Epithelial cell of esophagus (primary cell): Measurements from ENCODE around the gene FAF2.
A peak's percentile ranks its signal among the peaks of the same experiment; 100 is the strongest.
"Not testable (repeated sequence)": the region's sequence is repeated elsewhere in the genome, so short reads cannot be mapped to it uniquely, and the experiment has no call there.

Source experiments
- DNase-seq: peaks from one replicate; pipeline ENCODE4 v3.0.0; 2010; ENCODE audit warnings: low read depth
- H3K4me3 ChIP-seq: 2 replicates; pipeline ENCODE4 v1.5.1; 2011; ENCODE audit warnings: mild to moderate bottlenecking, low read length, control low read depth
- CTCF ChIP-seq: IDR thresholded peaks from 2 replicates; pipeline ENCODE4 v1.5.1; 2011; ENCODE audit warnings: low read depth, mild to moderate bottlenecking, low read length, control low read depth, inconsistent platforms; ENCODE audit not compliant: insufficient read depth; ENCODE audit errors: missing control alignments

The FAF2 gene

DNA sequence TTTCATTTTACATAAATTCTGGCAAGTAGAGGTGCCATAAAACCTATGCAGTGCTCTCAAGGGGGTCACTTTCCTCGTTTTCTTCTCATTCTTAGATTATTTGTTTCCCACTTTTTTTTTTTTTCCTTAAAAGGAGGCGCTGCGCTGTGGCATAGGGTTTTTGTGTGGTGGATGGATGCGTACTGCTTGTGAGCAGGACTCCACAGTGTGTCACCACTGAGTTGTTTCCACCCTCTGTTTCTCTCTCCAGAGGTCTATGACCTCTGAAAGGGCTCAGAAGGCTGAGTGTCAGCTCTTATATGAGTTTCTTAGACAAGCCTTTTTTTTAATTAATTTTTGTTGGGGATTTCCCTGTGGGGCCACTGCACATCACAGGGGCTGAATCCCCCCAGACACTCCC, 18.2 kb upstream of the FAF2 start:
- no peak overlapping the region for H3K4me3 ChIP-seq
- DNase-seq: no peak
- TF ChIP-seq CTCF: no peak

- no peak overlapping the region for H3K4me3 ChIP-seq
- no peak for DNase-seq
- TF ChIP-seq CTCF: no peak
These were observed 15.5 kb upstream of the FAF2 start for GRCh38 chr5:176432707-176433106.

- TF ChIP-seq CTCF: no peak
- no peak overlapping the region for H3K4me3 ChIP-seq
These were observed 11.5 kb upstream of the FAF2 start for GRCh38 chr5:176436656-176437055.

DNA sequence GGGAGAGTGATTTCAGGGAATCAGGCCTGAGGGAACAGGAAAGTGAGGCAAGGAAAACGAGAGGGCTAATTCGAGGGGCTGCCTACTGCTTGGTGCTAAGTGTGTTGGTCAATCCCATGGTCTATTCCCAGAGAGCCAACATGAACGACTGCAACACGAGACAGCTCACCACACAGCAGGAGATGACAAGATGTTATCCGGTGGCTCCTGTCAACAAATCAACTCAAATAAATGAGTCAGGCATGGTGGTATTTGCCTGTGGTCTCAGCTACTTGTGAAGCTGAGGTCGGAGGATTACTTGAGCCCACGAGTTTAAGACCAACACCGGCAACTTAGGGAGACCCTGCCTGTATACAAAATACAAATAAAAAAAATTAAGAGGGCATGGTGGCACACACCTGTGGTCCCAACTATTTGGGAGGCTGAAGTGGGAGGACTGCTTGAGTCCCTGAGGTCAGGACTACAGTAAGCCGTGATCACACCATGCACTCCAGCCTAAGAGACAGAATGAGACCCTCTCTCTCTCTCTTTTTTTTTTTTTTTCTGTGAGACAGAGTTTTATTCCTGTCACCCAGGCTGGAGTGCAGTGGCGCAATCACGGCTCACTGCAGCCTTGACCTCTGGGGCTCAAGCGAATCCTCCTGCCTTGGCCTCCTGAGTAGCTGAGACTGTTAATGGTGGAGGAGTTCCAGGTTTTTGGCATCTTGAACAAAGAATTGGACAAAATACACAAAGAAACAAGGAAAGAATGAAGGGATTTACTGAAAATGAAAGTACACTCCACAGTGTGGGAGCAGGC, 9.0 kb upstream of the FAF2 start:
- no peak for TF ChIP-seq CTCF
- H3K4me3 ChIP-seq: no peak overlapping the region
- peak; percentile 75 for DNase-seq

More at GRCh38 chr5:176436656-176437055, 11.5 kb upstream of the FAF2 start:
- DNase-seq: no peak

DNA sequence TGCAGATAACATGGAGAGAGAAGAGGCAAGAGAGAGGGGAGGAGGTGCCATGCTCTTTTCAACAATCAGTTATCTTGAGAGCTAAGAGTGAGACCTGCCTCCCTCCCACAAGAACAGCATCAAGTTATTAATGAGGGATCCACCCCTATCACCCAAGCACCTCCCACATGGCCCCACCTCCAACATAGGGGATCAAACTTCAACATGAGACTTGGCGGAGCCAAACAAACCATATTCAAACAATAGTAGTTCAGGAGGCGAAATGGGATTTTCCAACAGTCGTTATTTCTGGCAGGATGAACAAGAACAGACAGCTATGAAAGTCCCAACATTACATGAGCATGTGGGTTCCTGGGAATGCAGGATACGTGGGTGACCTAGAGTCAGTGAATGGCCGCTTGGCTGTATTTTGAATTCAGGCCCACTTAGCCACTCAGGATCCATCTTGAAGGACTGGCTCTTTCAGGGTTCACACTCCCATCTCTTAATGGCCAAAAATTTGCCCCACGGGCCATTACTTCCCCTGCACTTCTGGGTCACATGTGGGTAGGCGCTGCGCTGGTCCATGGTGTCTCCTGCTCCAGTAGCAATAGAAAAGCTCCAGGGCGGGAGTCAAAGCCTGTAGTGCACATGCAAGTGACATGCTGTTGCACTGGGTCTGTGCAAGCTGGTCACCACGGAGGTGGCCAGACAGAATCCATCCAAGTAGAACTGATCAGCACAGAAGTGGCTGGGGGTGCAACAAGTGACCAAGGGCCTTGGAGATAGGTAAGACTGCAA, 7.1 kb upstream of the FAF2 start:
- no peak overlapping the region for H3K4me3 ChIP-seq
- DNase-seq: no peak
- TF ChIP-seq CTCF: no peak

DNA sequence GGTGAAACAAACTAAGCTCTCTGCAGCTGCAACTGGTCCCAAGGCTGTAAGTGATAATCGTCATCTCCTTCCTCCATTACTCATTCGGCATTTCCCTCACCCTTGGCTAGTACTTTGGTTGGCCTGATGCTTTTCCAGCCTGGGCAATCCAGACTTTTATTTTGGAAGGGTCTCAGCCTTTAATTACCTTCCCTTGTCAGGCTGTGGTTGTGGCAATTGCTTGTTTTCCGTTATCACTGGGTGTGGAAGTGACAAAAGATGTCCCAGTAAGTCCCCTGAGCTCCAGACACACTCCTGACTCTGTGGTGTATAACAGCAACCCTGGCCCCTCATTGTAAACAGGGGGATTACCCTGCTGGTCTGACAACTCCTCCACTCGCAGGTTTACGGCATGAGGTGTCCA, 6.3 kb upstream of the FAF2 start:
- no peak overlapping the region for H3K4me3 ChIP-seq
- TF ChIP-seq CTCF: no peak
- peak; percentile 63 for DNase-seq

- not testable (repeated sequence) for H3K4me3 ChIP-seq, DNase-seq
These were observed 5.3 kb upstream of the FAF2 start for GRCh38 chr5:176442911-176443310.
